Measurements from ENCODE around the gene KCNJ8.
"Not testable (repeated sequence)": the region's sequence is repeated elsewhere in the genome, so short reads cannot be mapped to it uniquely, and the experiment has no call there.

Gene KCNJ8

DNA sequence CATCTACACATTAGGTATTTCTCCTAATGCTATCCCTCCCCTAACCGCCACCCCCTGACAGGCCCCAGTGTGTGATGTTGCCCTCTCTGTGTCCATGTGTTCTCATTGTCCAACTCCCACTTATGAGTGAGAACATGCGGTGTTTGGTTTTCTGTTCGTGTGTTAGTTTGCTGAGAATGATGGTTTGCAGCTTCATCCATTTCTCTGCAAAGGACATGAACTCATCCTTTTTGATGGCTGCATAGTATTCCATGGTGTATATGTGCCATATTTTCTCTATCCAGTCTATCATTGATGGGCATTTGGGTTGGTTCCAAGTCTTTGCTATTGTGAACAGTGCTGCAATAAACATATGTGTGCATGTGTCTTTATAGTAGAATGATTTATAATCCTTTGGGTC lies 8.2 kb upstream of the KCNJ8 start:
- DNase-seq: not testable (repeated sequence)

DNA sequence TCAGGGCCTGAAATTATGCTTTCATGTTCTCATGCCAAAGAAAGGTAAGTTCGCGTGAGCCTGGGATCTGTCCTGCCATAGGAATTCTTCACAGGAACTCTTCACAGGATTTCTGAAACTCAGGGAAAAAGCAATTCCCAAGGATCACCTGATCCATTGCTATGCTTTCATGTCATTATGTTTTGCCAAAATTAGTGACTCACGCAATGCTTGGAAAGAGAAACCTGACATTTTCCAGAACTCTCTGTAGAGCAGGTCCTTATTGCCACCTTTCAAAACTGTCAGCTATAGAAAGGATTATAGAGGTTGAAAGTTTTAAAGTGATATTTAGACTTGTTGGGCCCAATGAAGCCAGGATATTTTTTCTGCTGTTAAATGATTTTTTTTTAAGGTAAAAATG lies 6.3 kb upstream of the KCNJ8 start:
- no peak for DNase-seq

DNA sequence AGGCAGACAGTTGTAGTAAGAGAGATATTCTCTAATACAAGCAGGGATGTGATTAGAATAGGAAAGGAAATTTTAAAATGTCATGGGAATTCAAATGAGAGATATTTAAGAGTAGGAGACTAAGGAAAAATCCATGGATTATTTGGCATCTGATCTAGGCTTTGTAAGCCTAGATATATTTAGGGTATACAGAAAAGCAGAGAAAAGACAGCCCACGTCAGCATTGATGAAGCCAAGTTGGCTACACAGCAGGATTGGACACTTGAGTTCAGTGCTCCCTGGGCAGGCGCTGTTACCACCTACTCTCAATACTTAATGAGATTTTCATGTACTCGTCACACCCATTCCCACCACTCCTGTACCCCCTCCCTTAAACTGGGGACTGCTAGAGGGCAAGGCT lies 1.7 kb upstream of the KCNJ8 start:
- no peak for DNase-seq

DNA sequence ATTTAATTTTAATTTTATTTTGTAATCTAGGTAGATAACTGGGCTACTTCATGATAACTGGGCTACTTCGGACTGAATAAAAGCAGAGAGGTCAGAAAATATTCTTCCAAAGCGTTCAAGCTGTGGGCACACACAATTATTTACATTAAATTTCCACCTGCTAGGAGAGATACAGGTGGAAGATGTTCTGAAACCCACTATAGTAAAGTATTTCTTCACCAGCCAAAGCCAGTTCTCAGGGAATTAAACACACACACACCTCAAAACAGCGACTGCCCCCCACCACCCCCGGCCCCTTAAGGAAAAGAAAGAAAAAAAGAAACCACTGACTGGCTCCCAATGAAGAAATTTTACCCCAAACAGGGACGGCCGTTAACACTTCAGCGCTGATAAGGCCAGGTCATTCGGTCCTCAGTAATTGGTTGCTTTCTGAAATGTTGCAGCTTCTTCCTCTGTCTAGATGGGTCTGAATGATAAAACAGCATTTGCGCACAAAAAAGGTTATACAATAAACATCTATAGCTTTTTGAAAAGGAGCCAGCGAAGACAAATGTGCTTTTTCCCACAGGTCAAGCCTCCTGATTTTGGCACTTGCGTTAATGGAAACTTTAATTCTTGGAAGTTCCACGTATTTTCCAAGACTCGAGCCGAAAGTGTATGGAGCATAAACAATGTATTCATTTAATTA lies 771 bp upstream of the KCNJ8 start:
- no peak for DNase-seq

DNA sequence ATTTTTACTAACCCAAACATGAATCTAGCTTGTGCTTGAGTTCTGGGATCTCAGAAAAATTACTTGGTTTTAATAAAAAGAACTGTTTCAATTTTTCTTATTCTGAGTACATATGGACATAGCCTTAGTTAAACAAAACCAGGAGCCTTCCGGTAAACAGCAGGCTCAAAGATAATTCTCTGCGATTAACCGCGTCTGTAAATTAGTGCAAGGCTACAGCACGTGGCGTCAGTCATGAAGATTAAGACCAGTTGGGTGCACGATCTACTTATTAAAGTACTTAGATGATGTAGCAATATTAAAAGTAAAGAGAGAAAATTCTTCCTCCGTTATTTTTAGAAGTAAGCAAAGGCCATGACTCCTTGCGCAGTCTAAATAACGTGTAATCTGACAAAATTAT lies 700 bp downstream of the KCNJ8 start:
- DNase-seq: no peak

DNA sequence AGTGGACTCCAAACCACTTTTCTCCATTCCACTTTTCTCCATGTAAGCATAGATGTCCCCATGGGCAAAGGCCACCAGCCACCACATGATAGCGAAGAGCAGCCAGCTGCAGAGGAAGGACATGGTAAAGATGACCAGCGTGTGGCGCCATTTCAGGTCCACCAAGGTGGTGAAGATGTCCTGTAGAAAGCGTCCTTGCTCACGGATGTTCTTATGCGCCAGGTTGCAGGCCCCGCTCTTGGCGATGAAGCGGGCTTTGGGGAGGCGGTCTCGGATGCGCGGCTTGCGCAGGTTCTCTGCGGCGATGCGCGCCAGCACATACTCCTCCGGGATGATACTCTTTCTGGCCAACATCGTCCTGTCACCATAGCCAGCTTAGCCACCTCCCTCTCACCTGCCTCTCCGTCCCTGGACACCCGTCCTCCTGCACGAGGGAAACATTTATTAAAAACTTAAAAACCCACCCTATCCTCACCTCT lies 1.2 kb downstream of the KCNJ8 start:
- DNase-seq: peak in 1 of 2 experiments; percentile 32

DNA sequence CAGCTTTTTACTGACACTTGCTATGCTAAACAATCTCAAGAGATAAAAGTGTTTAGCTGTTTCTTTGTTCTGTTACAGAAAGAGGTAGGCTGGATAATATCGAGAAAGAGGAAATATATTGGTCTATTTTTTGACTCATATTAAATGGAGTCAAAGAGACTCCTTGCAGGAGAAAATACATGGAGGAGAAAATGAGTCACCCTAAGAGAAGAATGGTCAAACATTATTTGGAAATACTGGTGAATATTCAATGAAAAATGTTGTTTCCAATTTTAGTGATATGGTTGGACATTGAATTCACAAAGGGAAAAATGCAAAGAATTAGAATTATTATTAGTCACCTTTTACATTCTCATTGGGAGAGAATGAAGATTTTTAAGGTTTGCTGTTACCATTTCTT lies 3.2 kb downstream of the KCNJ8 start:
- DNase-seq: no peak

DNA sequence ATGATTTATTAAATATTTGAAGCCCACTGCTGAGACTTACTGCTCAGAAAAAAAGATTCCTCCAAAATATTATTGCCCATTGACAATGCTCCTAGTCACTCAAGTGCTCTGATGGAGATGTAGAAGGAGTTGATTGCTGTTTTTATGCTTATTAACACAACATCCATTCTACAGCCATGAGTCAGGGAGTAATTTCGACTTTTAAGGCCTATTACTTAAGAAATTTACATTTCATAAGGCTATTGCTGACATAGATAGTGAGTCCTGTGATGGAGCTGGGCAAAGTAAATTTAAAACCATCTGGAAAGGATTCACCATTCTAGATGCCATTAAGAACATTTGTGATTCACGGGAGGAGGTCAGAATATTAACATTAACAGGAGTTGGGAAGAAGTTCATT lies 5.2 kb downstream of the KCNJ8 start:
- DNase-seq: no peak

DNA sequence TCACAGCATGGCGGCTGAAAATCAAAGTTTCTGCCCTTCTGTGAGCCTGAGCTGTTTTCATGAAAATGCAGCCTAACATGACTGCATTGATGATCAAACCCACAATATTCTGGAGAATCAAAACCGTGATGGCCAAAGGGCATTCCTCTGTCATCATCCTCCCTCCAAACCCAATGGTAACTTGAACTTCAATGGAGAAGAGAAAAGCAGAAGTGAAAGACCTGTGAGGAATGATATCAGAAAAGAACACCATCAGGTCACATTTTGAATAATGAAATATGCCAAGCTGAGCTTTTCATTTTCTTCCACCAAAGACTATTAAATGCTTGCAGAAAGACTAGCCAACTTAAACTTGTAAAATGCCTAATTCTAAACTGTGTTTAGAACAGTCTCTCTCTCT lies 8.1 kb downstream of the KCNJ8 start:
- no peak for DNase-seq

DNA sequence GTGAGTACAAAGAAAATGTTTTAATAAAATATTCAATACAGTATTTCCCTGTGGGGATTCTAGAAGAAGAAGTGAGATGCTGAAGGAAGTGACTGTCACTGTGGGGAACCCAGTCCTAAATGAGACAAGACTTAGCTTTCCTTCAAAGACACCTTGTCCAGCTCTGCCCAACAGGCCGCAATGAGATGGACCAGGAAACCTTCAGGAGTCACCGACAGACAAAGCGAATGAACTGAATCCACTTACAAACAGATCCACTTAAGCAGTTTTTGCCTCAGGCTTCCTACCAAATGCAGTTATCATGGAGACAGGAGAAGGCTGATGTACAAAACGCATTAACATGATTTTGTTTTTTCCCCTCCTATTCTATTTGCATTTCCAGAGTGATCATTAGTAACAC lies 9.6 kb downstream of the KCNJ8 start:
- DNase-seq: no peak

DNA sequence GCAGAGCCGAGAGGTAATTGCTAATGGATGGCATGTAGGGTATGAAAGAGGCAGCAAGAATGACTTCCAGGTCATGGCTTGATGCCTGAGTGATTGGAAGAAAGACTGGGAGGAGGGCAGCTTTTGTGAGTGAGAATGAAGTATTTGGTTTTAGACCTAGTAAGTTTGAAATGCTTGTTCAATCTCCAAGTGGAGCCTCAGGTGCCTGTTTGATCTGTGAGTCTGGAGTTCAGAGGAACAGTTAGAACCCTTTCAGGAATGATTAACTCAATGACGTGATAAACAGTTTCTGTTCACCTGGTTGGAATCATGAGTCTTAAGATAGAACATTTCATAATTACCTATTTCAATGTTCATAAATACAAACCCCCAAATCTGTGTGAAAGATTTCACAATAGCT lies 10.4 kb downstream of the KCNJ8 start:
- DNase-seq: no peak

DNA sequence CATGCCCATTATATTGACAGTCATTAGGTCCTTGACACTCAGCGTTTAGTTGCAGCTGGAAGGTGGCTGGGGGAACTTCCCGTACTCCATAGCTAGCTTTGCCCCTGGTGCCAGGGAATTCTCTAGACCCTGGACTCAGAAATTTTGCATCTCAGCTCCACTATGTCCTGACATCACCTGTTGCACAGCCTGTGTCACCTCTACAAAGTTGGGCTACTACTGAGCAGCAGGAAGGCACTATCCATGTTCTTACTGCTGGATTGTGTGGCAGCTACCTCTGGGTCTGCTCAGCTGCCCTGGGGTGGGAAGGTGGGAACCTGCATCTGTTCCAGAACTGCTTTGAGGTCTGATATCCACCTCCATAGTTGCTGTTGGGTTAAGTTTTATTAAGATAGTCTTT lies 11.0 kb downstream of the KCNJ8 start:
- DNase-seq: no peak

DNA sequence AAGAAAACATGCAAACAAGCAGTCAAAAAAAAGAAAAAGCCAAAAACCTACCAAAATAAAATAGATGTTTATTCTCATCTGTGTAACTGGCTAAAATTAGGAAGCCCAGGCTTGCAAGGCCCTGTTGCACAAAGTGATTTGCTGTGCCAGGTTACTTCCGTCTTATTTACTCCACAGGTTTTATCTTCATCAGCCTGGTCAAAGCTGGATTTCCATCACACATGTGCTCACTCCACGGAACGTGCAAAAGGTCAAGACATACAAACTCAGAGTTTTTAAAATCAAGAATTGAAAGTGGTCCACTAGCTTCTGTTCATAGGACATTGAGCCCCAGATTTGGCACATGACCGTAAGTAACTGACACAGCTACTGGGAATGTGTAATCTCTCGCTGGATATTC lies 14.8 kb downstream of the KCNJ8 start:
- DNase-seq: no peak

DNA sequence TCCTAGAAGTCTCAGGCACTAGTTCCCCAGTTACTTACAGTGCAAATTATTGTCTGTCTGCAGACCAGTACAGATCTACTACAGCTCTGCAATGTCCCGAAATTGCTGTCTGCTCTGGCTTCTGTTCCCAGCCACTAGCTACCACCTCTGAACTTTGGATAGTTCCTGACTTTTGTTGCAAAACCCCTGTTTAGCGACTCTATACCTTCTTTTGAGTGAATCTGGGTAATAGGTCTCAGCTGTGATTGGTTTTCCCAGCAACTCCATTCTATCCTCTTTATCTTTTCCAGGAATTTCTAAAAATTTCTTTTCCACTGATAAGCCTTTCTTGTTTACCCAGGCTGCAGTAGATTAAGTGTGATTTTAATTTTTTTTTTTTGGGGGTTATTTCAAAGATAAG lies 16.8 kb downstream of the KCNJ8 start:
- no peak for DNase-seq

DNA sequence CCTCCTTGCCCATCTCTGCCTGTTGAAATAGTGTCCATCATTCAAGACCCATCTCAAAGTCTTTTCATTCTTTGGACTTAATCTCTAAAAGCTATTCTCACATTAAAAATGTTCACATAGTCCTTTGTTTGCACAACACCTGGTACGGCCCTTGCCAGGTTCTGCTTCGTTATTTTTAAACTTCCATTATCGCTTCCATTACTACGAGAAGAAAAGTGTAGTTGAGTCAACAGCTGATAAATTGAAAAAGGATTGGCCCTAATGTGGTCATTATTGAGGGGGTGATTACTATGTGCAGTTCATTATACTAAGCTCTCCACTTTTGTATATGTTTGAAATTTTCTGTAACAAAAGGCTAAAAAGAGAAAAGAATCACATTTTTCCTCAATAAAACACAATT lies 17.8 kb downstream of the KCNJ8 start:
- no peak for DNase-seq

DNA sequence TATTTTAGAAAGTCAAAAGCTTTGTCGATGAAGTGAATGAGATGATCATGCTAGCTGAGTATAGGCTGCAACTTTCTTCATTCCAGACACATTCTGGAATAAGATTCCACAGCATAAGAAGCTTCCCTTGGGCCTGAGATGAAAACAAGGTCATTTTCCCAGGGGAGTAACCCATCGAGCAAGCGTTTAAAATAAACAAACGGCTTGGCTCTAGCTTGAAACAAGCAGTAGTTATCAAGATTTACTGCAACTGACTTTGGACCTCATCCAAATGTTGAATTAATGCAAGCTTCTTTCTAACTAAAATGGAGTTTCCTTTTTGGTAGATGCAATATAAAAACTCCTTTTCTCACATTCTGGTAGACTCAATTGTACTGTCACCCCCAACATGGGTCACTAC lies 23.0 kb downstream of the KCNJ8 start:
- DNase-seq: peak in 1 of 2 experiments; percentile 21

DNA sequence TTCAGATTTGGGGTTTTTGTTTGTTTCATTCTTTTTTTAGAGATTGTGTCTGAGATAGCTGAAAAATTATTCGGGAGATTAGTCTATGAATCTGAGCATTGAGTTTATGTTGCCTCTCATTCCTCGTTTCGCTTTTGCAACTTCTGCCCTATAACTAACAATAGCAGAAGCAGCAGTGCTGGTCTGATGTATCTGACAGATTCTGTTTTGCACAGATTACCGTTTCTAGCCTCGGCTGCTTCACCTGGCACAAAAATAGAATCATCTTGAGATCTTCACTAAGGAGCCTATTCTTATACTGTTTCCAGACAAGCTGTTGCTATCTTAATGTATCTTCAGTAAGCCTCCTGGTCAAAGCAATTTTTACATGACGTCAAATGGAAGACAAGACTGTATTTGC lies 29.2 kb downstream of the KCNJ8 start:
- no peak for DNase-seq

DNA sequence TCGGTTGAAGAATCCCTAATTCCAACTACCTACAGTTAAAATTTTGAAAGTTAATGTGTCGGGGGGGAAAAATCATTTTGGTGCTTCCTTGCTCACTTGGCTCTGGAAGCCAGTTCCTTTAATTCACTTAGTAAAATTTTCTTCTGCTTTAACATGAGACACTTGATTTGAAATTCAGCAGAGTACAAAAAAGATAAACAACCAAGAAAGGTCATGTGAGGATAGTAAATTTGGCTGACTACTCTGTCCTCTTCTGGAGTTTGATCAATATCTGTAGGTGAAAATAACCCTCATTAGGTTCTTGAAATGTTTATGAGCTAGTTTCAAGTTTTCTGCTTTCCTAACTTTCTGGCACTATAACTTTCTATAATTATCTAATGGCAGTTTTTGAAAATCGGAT lies 43.4 kb downstream of the KCNJ8 start:
- no peak for DNase-seq

DNA sequence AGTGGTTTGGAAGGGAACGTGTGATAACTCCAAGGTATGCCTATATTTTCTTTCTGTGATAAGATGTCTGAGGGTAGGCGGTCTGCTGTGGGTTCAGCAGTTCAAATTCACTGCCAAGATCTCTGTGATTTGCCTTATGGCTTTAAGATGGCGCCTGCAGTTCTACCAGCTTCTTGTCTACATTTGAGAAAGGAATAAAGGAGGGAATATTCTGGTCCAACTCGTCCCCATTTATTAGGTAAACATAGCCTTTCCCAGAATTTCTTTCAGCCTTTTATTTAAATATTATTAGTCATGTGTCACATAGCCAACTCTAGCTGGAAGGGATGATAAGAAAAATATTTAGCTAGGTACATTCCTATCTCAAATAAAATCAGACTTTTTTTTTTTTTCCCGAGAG lies 48.8 kb downstream of the KCNJ8 start:
- no peak for DNase-seq

DNA sequence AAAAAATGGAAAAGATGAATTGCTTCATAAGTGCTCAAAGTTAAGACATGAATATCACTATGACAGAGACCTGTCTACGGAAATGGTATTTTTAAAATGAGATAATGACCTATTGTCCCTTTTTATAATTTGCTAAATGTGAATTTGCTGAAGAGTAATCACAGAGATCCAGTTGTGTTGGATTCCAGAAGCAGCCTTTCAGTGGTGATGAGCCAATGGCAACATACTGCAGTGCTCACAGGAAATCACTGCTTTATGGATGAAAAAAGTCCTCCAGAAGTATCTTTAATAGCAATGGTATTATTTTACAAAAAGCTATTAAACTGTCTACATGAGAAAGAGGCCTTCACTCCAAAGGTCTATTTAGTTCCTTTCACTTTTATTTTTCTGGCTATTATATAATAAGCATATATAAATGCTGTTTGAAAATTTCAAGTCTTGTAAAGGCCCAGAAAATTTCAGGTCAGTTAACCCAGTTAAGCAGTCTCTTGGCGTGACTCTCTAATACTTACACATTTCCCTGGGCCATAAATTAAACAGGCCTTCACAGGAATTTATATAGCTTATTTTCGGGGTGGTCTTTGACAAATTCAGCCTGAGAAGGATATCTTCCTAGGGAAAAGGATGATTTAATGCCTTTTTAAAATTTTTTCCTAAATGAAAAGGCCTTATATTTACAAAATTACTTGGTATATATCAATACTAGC lies 55.4 kb downstream of the KCNJ8 start:
- DNase-seq: no peak

DNA sequence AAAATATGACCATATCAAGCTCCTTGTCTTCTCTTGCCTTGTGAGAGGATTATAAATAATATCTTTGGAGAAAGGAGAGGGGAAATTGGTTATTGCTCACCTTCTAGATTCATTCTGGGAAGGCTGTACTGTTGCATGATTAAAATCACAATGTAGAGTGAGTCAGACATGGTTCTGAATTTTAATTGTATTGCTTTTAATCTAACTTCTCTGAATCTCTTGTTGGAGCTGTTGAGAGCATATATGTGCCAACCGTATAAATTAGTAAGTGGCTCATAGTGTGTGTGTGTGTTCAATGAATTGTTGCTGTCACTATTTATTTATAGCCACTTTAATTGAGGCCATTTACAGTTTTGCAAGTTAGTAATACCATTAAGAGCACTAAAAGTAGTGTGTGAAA lies 56.1 kb downstream of the KCNJ8 start:
- DNase-seq: no peak

DNA sequence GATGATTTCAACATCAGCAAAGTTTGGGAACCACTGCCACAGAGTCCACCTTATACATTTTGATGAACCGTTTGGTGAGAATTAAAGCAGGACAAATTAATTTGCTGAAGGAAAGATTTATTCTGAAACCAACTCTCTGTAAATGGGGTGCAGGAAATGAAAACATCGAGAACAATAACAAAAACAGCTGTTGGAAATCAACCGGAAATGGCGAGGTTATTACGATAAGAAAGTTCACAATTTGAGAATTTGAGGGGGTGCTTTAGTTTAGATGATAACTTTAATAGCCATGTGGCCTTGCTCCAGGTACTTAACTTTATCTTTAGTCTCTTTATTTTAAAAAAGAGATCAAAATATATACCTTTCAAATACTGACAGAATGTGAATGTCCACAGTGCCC lies 56.7 kb downstream of the KCNJ8 start:
- DNase-seq: no peak

DNA sequence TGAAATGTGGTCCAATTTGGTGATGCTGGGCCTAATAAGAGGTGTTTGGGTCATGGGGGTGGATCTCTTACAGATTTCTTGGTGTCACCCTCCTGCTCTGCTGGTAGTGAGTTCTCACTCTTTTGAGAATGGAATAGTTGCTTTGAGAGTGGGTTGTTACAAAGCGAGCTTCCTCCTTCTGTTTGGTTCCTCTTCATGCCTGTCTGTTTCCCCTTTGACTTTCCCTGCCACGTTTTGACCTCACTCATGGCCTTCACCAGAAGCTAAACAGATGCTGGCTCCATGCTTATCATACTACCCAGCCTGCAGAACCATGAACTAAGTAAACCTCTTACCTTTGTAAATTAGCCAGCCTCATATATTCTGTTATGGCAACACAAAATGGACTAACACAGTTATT lies 59.1 kb downstream of the KCNJ8 start:
- no peak for DNase-seq
